SU-DHL-6 (cell line): ENCODE results near the gene ACSL6.

Source experiments
- EZH2phosphoT487 ChIP-seq: fragments of 200-600 bp; sonication (generic), shearing (Covaris generic); conservative IDR thresholded peaks from 2 replicates; pipeline ENCODE4 v1.6.1; 2018; ENCODE audit warnings: mild to moderate bottlenecking, antibody characterized with exemption, low read length, moderate library complexity, mixed read lengths
- TF ChIP-seq, protein P1 (sequence below): fragments of 200-600 bp; sonication (generic); IDR thresholded peaks from one replicate; pipeline ENCODE4 v1.5.1; 2017; ENCODE audit warnings: antibody characterized with exemption, mild to moderate bottlenecking, low read length, moderate library complexity; ENCODE audit not compliant: insufficient read depth, poor library complexity, severe bottlenecking

DNA sequence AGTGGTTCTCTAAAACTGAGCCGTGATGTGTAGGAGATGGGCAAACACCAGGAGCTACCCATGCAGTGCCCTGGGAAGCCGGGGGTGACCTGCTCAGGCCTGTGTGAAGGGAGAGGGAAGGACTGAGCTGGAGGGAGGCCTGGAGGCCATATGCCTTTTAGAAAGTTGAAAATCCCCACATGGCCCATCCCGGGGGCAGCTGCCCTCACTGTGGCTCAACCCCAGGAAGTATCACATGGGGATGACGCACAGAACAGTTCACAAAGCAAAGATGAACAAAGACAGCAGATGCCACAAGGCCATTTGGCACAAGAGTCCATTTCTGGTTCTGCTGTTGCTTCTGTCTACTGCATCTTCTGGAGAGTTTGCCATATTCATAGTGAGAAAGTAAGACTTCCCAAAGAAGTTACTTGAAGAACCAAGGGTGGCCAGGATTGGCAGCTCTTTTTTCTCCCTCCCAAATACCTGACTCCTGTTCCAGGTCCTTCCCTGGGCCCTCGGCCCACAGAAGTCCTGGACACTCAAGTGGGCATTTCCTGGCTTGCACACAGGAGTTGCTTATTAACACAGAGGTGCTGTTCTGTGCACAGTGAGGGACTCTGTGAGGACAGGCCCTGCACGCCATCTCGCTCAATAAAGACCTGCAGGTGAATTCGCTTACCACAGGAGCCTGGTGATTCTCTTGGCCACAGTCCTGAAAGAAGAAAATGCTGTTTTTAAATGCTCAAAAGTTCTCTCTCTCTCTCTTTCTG lies 25.1 kb downstream of the ACSL6 start:
- TF ChIP-seq, protein P1, sequence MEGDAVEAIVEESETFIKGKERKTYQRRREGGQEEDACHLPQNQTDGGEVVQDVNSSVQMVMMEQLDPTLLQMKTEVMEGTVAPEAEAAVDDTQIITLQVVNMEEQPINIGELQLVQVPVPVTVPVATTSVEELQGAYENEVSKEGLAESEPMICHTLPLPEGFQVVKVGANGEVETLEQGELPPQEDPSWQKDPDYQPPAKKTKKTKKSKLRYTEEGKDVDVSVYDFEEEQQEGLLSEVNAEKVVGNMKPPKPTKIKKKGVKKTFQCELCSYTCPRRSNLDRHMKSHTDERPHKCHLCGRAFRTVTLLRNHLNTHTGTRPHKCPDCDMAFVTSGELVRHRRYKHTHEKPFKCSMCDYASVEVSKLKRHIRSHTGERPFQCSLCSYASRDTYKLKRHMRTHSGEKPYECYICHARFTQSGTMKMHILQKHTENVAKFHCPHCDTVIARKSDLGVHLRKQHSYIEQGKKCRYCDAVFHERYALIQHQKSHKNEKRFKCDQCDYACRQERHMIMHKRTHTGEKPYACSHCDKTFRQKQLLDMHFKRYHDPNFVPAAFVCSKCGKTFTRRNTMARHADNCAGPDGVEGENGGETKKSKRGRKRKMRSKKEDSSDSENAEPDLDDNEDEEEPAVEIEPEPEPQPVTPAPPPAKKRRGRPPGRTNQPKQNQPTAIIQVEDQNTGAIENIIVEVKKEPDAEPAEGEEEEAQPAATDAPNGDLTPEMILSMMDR: no peak
- TF ChIP-seq EZH2phosphoT487: no peak
